HG03175 (cell line): ENCODE data around the gene C20orf144.
"Not testable (repeated sequence)": the region's sequence is repeated elsewhere in the genome, so short reads cannot be mapped to it uniquely, and the experiment has no call there.

Experiments
- ATAC-seq: cut with Tn5 transposase; IDR thresholded peaks from one replicate; pipeline ENCODE4 v1.9.1; 2021; ENCODE audit warnings: mild to moderate bottlenecking, moderate library complexity; ENCODE audit not compliant: unreplicated experiment

Gene C20orf144

DNA sequence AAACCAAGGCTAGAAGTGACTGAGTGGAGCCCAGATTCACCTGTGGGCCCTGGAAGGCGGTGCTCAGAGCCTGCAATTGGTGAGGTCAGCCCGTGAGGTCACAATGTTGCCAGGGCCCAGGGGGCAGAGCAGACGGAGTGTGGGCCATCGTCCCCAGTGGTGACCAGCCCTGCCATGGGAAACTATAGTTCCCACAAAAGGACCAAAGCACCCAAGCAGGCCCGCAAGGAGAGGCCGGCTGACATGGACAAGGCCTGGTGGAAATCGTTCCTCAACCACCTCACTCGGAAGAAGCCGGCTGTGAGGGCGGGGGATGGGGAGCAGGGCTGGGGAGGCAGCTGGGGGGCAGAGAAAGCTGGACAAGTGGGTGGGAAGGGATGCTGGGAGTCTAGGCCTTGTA, at the start of gene C20orf144:
Gene C20orf144 (plus strand): TSS at position 156 of the 400 bp plus-strand sequence. CDS start 19 bp downstream, at position 175.
- ATAC-seq: no peak

DNA sequence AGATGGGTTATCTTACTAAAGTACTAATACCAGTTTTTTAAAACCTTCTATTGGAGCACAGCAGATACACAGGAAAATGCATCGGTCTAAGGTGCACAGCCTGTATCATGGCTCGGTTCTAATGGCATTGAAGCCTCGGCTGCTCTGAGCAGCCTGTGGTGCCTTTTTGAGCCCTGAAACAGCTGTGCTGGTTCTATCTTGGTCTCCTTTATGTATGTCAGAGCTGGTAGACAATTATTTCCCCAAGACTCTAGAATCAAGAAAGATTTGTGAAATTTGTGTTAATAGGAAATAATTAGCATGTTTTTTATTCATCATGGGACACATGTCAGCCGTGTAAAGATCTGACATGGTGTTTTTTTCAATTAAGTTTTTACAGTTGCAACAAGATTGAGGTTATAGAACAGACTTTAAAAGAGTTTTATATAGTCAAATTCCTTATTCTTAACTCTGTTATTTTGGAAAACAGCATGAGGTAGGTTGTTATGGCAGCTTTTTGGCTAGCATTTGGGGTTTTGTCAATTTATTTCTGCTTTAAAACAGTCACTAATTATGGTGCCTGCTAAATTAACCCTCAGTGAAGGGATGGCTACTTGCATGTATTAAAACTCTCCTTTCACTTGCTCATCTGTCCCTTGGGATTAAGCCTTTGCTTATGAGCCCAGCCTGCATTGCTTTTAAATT, 40.3 kb upstream of the C20orf144 start:
- no peak for ATAC-seq

DNA sequence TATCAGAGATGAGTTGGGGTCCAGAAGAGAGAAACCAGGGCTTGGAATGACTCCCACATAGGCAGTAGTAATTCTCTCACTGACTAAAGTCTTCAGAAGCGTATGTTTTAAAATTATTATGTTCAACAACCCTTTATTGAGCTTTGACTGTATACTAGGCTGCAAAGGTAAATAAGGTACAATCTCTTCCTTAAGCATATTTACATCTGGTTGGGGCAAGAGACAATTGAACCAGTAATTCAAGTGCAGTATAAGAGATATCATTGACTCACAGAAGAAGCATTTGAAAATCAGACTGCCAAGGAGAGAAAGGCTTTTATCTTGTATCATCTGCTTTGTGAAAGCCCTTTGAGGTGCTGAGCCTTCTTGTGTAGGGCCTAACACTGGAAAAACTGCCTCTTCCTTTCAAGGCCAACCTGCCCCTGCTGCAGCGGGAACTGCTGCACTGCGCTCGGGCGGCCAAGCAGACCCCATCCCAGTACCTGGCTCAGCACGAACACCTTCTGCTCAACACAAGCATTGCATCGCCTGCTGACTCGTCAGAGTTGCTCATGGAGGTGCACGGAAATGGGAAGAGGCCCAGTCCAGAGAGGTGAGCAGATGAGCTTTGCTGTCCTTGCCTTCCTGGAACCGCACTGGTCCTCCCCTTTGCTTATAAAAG, 39.3 kb upstream of the C20orf144 start:
- no peak for ATAC-seq

DNA sequence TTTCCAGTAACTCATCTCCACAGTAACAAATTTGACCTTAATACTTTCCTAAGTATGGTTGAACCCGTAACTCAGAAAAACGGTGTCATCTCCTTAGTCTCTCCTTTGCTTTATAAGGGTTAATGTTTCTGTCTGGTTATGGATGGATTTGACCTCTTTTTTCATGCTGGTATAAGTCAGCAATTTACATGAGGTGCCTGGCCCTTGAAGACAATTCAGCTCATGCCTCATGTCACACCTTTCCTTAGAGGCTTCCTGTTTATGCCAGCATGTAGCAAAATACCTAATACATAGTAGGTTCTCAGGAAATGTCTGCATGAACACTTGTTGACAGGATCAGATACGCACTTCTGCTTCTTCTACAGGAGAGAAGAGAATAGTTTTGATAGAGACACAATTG, 37.7 kb upstream of the C20orf144 start:
- ATAC-seq: no peak

DNA sequence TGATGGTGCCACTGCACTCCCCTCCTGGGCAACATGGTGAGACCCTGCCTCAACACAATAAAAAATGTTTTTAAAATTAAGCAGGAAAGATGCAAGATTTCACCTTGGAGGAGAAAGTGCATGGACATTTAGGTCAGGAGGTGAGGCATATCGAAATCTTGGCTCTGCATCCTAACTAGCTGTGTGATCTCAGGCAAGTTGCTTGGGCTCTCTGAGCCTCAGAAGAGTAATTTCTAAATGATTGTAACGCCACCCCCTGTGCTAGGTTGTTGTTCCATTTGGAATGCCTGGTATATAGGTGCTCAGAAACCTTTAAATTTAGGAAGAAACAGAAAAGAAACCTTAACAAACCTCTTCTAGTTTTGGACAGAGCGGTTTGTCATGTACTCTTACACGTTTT, 35.9 kb upstream of the C20orf144 start:
- no peak for ATAC-seq

DNA sequence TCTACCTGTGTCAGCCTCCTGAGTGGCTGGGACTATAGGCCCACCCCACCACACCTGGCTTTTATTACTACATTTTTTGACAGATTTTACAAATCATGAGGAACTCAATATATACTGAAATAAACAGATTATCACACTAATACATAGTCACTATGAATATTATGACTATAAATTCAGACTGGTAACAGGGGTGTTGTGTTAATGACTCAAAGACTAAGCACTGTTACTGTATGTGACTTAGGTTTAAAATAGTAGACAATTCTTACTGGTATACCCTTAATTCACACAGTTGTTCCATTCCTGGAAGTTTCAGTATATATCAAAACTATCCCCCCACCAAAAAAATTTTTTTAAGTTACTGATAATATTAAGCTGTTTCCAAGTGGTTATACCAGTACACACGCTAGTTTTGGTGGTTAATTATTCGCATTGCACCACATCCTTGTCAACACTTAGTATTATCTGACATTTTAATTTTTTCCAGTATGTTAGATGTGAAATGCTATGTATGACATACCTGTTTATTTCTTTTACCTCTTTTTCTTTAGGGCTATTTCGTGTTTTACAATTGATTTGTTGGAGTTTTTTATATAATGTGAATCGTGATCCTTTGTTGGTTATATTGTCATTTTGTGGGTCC, 34.4 kb upstream of the C20orf144 start:
- no peak for ATAC-seq

DNA sequence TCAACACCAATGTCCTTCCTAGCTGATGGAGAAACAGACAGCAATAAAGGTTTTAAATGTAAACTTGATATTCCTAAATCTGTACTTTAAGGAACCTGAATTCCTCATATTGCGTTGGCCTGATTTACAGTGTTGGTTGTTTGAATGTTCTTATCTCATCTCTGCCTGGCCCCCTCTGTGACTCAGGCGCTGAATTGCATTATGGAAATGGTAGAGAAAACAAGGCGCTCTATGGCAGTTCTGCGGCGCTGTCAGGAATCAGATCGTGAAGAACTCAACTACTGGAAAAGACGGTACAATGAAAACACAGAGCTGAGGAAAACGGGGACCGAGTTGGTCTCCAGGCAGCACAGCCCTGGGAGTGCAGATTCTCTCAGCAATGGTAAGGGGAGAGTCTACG, 32.6 kb upstream of the C20orf144 start:
- no peak for ATAC-seq

DNA sequence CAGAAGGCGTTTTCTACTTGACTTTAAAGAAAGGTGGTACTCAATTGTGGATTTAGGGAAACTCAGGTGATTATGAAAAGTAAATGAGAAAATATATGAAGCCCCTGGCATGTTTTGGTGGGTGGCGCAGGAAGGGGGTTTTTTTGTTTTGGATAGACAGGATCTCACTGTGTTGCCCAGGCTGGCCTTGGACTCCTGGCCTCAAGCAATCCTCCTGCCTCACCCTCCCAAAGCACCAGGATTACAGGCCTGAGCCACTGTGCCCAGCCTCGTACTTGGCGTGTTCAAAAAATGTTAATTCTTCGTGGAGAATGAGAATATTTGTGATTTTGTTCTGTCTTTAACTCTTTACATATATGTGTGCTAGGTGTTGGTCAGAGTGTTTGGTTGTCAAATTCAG, 32.1 kb upstream of the C20orf144 start:
- no peak for ATAC-seq

DNA sequence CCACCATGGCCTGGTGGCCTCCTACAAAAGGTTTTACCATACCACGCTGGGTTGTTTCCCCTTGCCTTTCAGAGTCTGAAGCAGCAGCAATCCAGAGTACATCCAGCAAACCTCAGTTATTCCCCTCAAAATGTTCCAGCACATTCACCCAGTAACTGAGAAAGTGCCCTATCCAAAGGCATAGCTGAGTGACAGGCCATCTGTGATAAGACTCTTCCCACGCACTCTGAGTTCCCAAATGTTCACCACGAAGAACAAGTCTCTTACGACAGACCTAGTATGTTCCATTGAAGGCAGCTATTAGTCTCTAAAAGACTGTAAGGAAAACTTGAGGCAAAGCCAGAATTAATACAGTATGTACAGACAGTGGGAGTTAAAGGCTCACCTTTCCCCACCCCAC, 31.6 kb upstream of the C20orf144 start:
- ATAC-seq: no peak

DNA sequence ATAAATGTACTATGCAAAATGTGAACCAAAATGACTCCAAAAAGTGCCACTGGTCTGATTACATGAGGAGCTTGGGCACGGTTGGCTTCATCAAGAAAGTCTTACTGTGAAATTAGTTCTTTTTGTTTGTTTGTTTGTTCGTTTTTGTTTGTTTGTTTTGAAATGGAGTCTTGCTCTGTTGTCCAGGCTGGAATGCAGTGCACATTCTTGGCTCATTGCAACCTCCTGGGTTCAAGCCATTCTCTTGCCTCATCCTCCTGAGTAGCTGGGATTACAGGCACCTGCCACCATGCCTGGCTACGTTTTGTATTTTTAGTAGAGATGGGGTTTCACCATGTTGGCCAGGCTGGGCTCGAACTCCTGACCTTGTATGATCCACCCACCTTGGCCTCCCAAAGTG, 30.2 kb upstream of the C20orf144 start:
- not testable (repeated sequence) for ATAC-seq

DNA sequence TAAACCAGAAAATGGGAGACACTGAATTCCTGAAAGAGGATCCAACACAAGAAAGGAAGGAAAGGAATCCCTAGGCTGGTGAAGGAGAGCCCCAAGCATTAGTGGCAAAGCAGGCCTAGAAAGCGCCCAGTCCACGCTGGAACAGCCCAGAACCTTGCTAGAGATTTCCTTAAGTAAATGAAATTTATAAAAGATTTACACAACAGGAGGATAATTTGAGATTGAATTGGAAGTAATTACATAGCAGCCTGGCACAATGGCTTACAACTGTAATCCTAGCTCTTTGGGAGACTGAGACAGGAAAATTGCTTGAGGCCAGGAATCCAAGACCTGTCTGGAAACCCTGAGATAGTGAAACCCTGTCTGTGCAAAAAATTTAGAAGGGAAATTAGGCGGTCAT, 26.8 kb upstream of the C20orf144 start:
- ATAC-seq: no peak

DNA sequence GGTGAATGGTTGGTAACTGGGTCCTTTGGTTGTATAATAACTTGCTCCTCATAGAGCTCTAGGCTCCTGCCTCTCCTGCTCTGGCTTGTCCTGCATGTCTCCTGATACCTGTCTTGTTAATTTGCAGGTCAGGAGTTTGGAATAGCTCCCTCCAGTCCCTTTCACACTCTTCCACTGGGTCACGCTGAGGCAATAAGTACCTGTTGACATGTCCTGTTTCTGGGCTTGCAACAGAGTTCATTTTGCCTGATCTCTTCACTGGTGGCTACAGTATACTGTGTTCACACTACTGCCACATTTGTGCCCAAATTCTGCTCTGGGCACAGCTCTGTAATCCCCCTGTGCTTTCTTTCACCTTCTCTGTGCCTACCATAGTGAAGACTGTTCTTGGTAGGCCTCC, 25.4 kb upstream of the C20orf144 start:
- no peak for ATAC-seq

DNA sequence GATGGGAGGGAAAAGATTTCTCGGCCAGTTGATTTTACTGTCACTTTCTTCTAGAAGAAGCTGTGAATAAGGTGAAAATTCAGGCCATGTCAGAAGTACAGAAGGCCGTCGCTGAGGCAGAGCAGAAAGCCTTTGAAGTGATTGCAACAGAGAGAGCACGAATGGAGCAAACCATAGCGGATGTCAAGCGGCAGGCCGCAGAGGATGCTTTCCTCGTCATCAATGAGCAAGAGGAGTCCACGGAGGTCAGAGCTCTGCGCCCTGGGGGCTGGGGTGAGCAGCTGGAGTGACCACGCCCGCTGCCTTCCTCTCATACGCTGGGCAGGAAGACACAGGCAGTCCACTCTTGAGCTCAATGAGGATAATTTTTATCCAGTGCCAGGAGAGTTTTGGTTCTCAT, 21.8 kb upstream of the C20orf144 start:
- no peak for ATAC-seq

DNA sequence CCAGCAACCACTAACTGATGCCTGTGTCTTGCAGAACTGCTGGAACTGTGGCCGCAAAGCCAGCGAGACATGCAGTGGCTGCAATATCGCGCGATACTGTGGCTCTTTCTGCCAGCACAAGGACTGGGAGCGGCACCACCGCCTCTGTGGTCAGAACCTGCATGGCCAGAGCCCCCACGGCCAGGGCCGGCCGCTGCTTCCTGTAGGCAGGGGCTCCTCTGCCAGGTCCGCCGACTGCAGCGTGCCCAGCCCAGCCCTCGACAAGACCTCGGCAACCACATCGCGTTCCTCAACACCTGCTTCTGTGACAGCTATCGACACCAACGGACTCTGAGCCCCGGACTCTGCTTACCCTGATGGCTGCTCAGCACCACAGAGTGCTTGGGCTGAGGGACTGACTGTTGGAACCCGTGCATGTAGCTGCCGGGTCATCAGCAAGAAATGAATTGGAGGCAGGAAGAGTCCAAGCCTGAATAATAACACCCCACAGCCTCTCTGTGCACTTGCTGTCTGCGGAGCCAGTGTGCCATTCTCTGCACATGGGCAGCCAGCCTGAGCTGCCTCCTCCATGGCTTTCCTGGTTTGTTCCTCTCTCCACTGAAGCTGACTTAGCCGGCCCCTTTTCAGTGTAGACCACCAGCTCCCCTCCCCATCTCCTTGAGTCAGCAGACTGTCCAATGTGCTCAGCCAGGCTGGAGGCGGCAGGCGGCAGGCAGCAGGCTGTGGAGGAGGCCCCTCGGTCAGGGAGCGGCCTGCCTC, 17.6 kb upstream of the C20orf144 start:
- no peak for ATAC-seq

DNA sequence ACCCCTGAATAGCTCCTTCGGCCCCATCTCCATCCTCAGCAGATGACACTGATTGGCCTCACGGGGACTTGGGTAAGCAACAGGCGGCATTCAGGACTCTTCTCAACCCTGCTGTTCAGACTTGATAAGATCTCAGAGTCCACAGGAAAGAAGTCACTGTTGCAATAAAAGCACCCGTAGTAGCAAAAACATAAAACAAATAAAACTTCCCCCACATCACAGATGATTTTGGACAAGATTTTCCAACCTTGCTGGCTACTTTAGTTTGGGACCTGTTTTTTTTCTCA, 17.1 kb upstream of the C20orf144 start:
- ATAC-seq: no peak

DNA sequence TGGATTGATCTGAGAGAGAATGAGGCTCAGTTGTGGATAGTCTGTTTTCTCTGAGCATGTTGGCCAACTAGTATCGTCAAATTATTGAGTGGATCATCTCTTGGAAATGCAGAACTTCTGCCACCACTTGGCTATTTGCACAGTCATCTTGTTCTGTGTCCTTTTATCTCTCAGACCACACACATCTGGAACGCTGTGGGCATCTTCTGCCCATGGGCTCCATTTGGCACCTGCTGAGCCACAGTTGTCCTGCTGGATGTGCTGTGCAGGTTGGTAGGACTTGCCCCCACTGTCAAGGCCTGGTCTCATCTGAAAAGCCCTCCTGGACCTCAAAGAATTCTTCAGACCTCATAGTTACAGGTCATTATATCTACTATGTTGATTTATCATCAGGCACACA, 16.7 kb upstream of the C20orf144 start:
- ATAC-seq: no peak

DNA sequence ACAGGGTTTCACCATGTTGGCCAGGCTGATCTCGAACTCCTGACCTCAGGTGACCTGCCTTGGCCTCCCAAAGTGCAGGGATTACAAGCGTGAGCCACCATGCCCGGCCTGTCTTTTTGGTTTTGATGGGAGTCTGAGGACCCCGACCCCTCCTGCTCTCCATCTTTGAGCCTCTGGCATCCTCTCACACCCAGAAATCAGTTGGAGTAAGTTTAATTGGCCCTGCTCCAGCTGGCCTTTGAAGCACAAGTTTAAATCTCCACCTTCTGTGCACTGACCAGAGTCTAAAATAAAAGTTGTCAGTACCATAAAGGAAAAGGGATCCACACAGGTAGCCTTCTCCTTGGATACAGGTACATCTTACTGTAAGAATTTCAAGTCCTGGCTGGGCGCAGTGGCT, 15.9 kb upstream of the C20orf144 start:
- no peak for ATAC-seq

DNA sequence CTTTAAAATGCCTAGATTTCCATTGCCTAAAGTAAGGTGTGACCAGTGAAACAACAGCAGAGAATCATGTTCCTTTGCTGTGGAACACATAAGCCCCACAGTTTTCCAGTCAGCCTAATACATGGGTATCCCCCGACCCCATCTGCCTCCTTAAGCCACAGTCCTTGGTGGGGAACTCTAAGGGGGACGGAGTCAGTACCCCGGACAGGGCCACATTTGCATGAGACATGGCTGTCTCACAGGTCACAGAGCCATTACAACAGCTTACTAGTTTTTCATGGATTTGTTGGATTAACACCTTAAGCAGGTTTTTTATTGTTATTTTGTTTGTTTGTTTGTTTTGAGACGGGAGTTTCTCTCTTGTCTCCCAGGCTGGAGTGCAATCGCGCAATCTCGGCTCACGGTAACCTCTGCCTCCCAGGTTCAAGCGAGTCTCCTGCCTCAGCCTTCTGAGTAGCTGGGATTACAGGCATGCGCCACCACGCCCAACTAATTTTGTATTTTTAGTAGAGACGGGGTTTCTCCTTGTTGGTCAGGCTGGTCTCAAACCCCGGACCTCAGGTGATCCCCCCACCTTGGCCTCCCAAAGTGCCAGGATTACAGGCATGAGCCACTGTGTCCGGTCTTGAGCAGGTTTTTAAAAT, 15.0 kb upstream of the C20orf144 start:
- not testable (repeated sequence) for ATAC-seq

DNA sequence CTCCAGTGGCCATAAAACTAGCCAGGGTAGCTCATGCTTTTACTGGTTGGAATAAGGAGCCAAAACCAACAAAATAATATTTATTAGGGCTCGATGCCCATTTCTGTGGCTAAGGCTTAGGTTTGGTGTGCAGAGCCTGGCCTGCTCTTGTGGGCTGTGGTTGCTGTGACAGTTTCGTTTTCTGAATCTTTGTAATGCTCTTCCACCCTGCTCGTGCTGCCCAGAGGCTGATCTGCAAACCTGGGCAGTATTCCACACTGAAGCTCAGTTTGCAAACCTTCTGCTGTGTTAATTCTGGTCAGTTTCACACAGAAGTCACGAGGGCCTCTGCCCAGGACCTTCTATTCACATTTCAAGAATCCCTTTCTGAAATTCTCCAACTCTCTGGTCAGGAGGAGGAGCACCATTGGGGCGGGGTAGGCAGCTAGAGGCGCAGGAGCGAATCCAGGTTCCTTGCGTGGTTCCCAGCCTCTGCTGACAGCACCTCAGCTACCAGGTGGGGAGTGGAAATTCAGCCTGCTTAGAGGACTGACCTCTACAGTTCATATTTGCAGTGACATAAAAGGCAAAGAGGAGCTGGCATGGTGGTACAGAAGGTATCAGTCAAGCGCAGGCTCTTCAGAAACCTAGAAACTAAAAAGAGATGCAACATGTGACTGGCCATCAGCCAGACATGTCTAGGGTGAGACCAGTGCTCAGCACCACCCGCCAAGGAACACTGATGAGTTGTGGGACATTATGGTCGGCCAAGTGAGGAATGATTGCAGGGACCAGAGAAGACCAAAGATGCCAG, 14.3 kb upstream of the C20orf144 start:
- peak; percentile 66 for ATAC-seq

DNA sequence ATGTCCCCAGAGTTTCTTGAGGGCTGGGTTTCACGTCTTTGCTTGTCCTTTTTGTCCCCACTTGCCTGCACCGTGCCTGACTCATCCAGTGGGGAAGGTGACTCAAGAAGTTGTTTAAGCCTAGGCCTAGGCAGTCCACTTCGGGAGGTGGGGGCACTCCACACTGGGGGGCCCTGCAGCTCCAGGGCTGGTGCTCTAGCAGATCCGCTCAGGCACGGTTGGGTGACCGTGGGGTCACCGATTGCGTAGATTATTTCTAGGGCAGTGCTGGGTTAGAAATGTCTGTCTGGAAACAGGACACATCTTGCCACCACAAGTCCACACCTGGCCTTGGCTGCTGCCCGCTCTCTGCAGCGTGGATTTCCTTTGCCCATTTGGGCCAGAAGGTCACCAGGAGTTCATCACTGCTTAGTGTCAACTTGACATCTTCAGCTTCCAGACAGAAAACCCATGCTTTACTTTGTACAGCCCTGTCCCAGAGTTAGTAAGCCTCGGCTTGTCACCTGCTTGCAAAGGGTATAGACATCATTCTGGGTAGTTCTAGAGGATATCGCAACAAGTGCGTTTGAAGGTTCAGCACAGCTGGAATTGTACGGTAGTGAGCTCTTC, 13.6 kb upstream of the C20orf144 start:
- no peak for ATAC-seq
